ENCODE measurements around the gene HLA-DMA. TPM values are rescaled to one million over a fixed set of nuclear protein-coding genes. Genes with fewer than 3 reads are reported as not detected.

The HLA-DMA gene
- total and polyA plus RNA-seq, 2 of the 4 experiments (the other 2 are of a cell fraction), result 2.3 to 8.3 TPM

Other genes starting within 250 kb of the HLA-DMA start
- gene HLA-DQA2, start 211.7 kb downstream of the HLA-DMA start, total RNA-seq (2012; rRNA removed), result not detected in 2 replicates
- not detected in 2 replicates for gene HLA-DQA2, start 211.7 kb downstream of the HLA-DMA start, polyA plus RNA-seq (2012; rRNA removed)
- gene HLA-DQB2, start 189.6 kb downstream of the HLA-DMA start, total RNA-seq (2012; rRNA removed), result not detected in 2 replicates
- gene HLA-DQB2, start 189.6 kb downstream of the HLA-DMA start, polyA plus RNA-seq (2012; rRNA removed), result not detected in 2 replicates
- 0.28 and 0.36 TPM in 2 replicates for gene HLA-DOB, start 136.1 kb downstream of the HLA-DMA start, total RNA-seq (2012; rRNA removed)
- 1.6 and 2.3 TPM in 2 replicates for gene HLA-DOB, start 136.1 kb downstream of the HLA-DMA start, polyA plus RNA-seq (2012; rRNA removed)
- gene TAP2, start 114.4 kb downstream of the HLA-DMA start, total RNA-seq (2012; rRNA removed), result 6.6 and 8.1 TPM in 2 replicates
- gene TAP2, start 114.4 kb downstream of the HLA-DMA start, polyA plus RNA-seq (2012; rRNA removed), result 11.4 and 13.4 TPM in 2 replicates
- gene PSMB8, start 109.0 kb downstream of the HLA-DMA start, total RNA-seq (2012; rRNA removed), result 26.1 and 33.3 TPM in 2 replicates
- gene PSMB8, start 109.0 kb downstream of the HLA-DMA start, polyA plus RNA-seq (2012; rRNA removed), result 31.6 and 31.8 TPM in 2 replicates
- 20.8 and 27.6 TPM in 2 replicates for gene TAP1, start 99.4 kb downstream of the HLA-DMA start, total RNA-seq (2012; rRNA removed)
- gene TAP1, start 99.4 kb downstream of the HLA-DMA start, polyA plus RNA-seq (2012; rRNA removed), result 19.5 and 20.1 TPM in 2 replicates
- 8.3 and 9.0 TPM in 2 replicates for gene PSMB9, start 98.9 kb downstream of the HLA-DMA start, total RNA-seq (2012; rRNA removed)
- gene PSMB9, start 98.9 kb downstream of the HLA-DMA start, polyA plus RNA-seq (2012; rRNA removed), result 12.6 and 12.8 TPM in 2 replicates
- gene HLA-DMB, start 12.1 kb downstream of the HLA-DMA start, total RNA-seq (2012; rRNA removed), result 0.18 and 0.28 TPM in 2 replicates
- gene HLA-DMB, start 12.1 kb downstream of the HLA-DMA start, polyA plus RNA-seq (2012; rRNA removed), result 0.19 and 0.20 TPM in 2 replicates
- 75.8 and 99.5 TPM in 2 replicates for gene BRD2, start 15.5 kb upstream of the HLA-DMA start, total RNA-seq (2012; rRNA removed)
- gene BRD2, start 15.5 kb upstream of the HLA-DMA start, polyA plus RNA-seq (2012; rRNA removed), result 140 and 144 TPM in 2 replicates
- gene HLA-DOA, start 56.5 kb upstream of the HLA-DMA start, total RNA-seq (2012; rRNA removed), result not detected in 2 replicates
- not detected in 2 replicates for gene HLA-DOA, start 56.5 kb upstream of the HLA-DMA start, polyA plus RNA-seq (2012; rRNA removed)
- not detected in 2 replicates for gene HLA-DPA1, start 120.6 kb upstream of the HLA-DMA start, total RNA-seq (2012; rRNA removed)
- gene HLA-DPA1, start 120.6 kb upstream of the HLA-DMA start, polyA plus RNA-seq (2012; rRNA removed), result not detected in 2 replicates
- 5.8 and 7.7 TPM in 2 replicates for gene HLA-DPB1, start 122.9 kb upstream of the HLA-DMA start, total RNA-seq (2012; rRNA removed)
- 9.7 and 10.7 TPM in 2 replicates for gene HLA-DPB1, start 122.9 kb upstream of the HLA-DMA start, polyA plus RNA-seq (2012; rRNA removed)
- under 0.01 TPM in 2 replicates for gene COL11A2, start 239.4 kb upstream of the HLA-DMA start, total RNA-seq (2012; rRNA removed)
- gene COL11A2, start 239.4 kb upstream of the HLA-DMA start, polyA plus RNA-seq (2012; rRNA removed), result 0.38 and 0.52 TPM in 2 replicates
- gene RXRB, start 247.6 kb upstream of the HLA-DMA start, total RNA-seq (2012; rRNA removed), result 16.7 and 18.6 TPM in 2 replicates
- 46.9 and 53.7 TPM in 2 replicates for gene RXRB, start 247.6 kb upstream of the HLA-DMA start, polyA plus RNA-seq (2012; rRNA removed)
- gene SLC39A7, start 247.8 kb upstream of the HLA-DMA start, total RNA-seq (2012; rRNA removed), result 134 and 135 TPM in 2 replicates
- gene SLC39A7, start 247.8 kb upstream of the HLA-DMA start, polyA plus RNA-seq (2012; rRNA removed), result 196 and 208 TPM in 2 replicates